ENCODE data around the gene RNF5. TPM values are rescaled to one million over a fixed set of nuclear protein-coding genes. Genes with fewer than 3 reads are reported as not detected.

RNF5 gene
- total and polyA plus RNA-seq, 9 of the 15 experiments (the other 6 are each of a cell fraction or from before 2014, with no cell fraction given), result 62.2 to 245 (median 129) TPM

DNA sequence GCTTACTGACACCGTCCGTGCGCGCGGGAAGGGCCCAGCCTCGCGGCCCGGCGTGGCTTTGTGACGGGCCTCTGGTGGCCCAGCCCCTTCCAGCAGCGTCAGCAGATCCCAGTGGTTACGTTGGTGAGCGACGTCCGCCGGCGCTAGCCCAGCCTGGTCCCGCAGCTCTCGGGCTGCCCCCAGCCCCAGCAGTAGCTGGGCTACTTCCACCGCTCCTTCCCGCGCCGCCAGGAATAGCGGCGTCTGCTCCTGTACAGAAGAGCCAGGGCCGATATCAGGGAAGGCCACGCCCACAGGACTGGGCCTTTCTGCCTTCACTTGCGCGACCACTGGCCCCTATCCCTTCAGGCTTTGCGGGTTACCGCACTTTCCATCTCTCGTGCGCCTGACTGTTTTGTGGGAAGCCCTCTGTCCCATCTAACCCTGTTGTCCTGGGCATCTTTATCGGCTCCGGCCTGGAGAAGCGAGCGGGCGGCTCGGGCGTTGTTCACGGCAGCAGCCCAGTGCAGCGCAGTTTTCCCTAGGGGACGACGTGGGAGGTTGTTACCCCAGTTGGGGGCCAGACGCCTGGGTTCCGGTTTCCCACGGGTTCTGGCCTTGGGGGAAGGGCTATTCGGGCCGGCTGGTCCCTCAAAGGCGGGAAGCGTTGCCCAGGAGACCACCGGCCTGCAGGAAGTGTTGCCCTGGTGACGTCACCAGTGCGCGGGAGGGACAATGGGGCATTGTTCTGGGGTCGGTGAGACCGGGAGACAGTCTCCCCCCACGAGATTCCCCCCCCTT lies 17.9 kb downstream of the RNF5 start (continued):
- TF ChIP-seq, protein P1, sequence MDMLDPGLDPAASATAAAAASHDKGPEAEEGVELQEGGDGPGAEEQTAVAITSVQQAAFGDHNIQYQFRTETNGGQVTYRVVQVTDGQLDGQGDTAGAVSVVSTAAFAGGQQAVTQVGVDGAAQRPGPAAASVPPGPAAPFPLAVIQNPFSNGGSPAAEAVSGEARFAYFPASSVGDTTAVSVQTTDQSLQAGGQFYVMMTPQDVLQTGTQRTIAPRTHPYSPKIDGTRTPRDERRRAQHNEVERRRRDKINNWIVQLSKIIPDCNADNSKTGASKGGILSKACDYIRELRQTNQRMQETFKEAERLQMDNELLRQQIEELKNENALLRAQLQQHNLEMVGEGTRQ (CRISPR knock-in tag; IDR thresholded peaks at IDR 0.05), result no peak
- TF ChIP-seq PHB (CRISPR knock-in tag; IDR thresholded peaks at IDR 0.05), result peak; percentile 74; the same call in 1 of the 2 replicates
- TF ChIP-seq, protein P2, sequence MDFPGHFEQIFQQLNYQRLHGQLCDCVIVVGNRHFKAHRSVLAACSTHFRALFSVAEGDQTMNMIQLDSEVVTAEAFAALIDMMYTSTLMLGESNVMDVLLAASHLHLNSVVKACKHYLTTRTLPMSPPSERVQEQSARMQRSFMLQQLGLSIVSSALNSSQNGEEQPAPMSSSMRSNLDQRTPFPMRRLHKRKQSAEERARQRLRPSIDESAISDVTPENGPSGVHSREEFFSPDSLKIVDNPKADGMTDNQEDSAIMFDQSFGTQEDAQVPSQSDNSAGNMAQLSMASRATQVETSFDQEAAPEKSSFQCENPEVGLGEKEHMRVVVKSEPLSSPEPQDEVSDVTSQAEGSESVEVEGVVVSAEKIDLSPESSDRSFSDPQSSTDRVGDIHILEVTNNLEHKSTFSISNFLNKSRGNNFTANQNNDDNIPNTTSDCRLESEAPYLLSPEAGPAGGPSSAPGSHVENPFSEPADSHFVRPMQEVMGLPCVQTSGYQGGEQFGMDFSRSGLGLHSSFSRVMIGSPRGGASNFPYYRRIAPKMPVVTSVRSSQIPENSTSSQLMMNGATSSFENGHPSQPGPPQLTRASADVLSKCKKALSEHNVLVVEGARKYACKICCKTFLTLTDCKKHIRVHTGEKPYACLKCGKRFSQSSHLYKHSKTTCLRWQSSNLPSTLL (IDR thresholded peaks at IDR 0.05), result no peak
- no peak for TF ChIP-seq ZNF586 (CRISPR knock-in tag; conservative IDR thresholded peaks at IDR 0.05)
- no peak for TF ChIP-seq KDM1A (IDR thresholded peaks at IDR 0.05)
- TF ChIP-seq, protein P3, sequence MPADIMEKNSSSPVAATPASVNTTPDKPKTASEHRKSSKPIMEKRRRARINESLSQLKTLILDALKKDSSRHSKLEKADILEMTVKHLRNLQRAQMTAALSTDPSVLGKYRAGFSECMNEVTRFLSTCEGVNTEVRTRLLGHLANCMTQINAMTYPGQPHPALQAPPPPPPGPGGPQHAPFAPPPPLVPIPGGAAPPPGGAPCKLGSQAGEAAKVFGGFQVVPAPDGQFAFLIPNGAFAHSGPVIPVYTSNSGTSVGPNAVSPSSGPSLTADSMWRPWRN (IDR thresholded peaks at IDR 0.05; ENCODE audit: low read depth), result no peak
- TF ChIP-seq ZKSCAN1 (IDR thresholded peaks at IDR 0.05; ENCODE audit: low read depth, low read length), result peak; percentile 12
- TF ChIP-seq ZNF212 (CRISPR knock-in tag; IDR thresholded peaks at IDR 0.05), result no peak; the same call in 1 of the 2 replicates
- TF ChIP-seq POLR3A (IDR thresholded peaks at IDR 0.05; ENCODE audit: borderline replicate concordance, extremely low read depth, insufficient read depth, insufficient read length), result no peak
- peak; percentile 9; the same call in 1 of the 2 replicates for TF ChIP-seq NFIC (IDR thresholded peaks at IDR 0.05)
- peak; percentile 58; the same call in 1 of the 2 replicates for TF ChIP-seq GATAD2B (IDR thresholded peaks at IDR 0.05; ENCODE audit: borderline replicate concordance)
- no peak for TF ChIP-seq ZNF124 (CRISPR knock-in tag; IDR thresholded peaks at IDR 0.05)
- TF ChIP-seq, protein P4, sequence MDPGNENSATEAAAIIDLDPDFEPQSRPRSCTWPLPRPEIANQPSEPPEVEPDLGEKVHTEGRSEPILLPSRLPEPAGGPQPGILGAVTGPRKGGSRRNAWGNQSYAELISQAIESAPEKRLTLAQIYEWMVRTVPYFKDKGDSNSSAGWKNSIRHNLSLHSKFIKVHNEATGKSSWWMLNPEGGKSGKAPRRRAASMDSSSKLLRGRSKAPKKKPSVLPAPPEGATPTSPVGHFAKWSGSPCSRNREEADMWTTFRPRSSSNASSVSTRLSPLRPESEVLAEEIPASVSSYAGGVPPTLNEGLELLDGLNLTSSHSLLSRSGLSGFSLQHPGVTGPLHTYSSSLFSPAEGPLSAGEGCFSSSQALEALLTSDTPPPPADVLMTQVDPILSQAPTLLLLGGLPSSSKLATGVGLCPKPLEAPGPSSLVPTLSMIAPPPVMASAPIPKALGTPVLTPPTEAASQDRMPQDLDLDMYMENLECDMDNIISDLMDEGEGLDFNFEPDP (CRISPR knock-in tag; IDR thresholded peaks at IDR 0.05), result peak; percentile 84; the same call in 1 of the 2 replicates
- TF ChIP-seq HIVEP1 (CRISPR knock-in tag; IDR thresholded peaks at IDR 0.05), result peak; percentile 72; the same call in 1 of the 2 replicates
- TF ChIP-seq NEUROD1 (IDR thresholded peaks at IDR 0.05; ENCODE audit: borderline replicate concordance, low read depth, low read length, partially characterized antibody), result peak; percentile 52
- 0 out of 2 replicates have a peak, but pooled peaks have one; percentile 20 for TF ChIP-seq HLTF (IDR thresholded peaks at IDR 0.05)
- no peak for TF ChIP-seq ZNF79 (CRISPR knock-in tag; IDR thresholded peaks at IDR 0.05; ENCODE audit: low read depth)
- TF ChIP-seq ZNF507 (tag; conservative IDR thresholded peaks at IDR 0.05), result no peak
- TF ChIP-seq CBX5 (IDR thresholded peaks at IDR 0.05; ENCODE audit: borderline replicate concordance, low read depth), result no peak
- no peak for TF ChIP-seq ZEB2 (IDR thresholded peaks at IDR 0.05)
- peak; percentile 75; the same call in 1 of the 2 replicates for TF ChIP-seq ZNF57 (CRISPR knock-in tag; IDR thresholded peaks at IDR 0.05)
- TF ChIP-seq GTF2E2 (tag; IDR thresholded peaks at IDR 0.05), result no peak
- TF ChIP-seq, protein P5, sequence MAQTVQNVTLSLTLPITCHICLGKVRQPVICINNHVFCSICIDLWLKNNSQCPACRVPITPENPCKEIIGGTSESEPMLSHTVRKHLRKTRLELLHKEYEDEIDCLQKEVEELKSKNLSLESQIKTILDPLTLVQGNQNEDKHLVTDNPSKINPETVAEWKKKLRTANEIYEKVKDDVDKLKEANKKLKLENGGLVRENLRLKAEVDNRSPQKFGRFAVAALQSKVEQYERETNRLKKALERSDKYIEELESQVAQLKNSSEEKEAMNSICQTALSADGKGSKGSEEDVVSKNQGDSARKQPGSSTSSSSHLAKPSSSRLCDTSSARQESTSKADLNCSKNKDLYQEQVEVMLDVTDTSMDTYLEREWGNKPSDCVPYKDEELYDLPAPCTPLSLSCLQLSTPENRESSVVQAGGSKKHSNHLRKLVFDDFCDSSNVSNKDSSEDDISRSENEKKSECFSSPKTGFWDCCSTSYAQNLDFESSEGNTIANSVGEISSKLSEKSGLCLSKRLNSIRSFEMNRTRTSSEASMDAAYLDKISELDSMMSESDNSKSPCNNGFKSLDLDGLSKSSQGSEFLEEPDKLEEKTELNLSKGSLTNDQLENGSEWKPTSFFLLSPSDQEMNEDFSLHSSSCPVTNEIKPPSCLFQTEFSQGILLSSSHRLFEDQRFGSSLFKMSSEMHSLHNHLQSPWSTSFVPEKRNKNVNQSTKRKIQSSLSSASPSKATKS (CRISPR knock-in tag; IDR thresholded peaks at IDR 0.05), result no peak

All from K562 (cell line).